Fibroblast of lung (primary cell): ENCODE results near the gene TOLLIP.

ENCODE experiments used
- EZH2 ChIP-seq: IDR thresholded peaks from 2 replicates; pipeline ENCODE4 v1.5.1; 2012; ENCODE audit warnings: low read length, control low read depth, mild to moderate bottlenecking; ENCODE audit errors: missing control alignments
- TF ChIP-seq, protein P1 (sequence below), 2 donors: IDR thresholded peaks in 1 of 2; conservative IDR thresholded peaks in 1 of 2; 1 replicate in 1 of 2; 2 replicates in 1 of 2; pipeline ENCODE4 v1.5.1; 2011 to 2012; ENCODE audit warnings: low read length in 2 of 2, control low read depth in 1 of 2, inconsistent platforms in 1 of 2, low read depth in 1 of 2, mild to moderate bottlenecking in 1 of 2

DNA sequence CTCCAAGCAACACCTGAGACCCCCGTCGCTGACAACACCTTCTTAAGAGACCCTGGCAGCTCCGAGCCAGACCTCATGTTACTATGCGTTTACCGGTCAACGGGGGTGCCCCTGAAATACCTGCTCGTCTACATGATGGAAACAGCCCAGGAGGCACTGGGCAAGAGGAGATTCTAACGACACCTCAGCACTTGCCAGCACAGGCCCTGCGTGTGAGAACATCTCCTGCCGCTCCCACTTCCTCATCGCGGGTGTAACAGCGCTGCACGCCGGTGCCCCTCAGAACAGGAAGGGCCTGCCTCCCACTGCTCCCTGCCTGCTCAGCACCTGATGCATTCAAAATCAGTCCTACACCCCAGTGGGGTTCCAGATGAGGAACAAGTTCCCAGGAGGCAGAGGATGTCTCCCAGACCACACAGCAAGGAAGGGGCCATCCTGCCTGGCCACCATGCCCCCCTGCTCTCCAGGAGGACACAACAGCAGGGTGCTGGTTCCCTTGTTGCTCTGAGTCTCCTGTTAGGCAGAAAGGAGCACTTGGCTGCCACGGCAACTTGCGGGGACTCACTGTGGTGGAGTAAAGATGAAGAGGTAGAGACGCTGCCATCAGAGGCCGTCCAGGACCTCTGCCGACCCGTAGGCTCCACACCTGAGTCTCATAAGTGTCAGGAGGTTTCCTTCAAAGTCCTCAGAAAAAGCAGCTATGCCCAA is 2.1 kb downstream of the TOLLIP start:
- TF ChIP-seq, protein P1, sequence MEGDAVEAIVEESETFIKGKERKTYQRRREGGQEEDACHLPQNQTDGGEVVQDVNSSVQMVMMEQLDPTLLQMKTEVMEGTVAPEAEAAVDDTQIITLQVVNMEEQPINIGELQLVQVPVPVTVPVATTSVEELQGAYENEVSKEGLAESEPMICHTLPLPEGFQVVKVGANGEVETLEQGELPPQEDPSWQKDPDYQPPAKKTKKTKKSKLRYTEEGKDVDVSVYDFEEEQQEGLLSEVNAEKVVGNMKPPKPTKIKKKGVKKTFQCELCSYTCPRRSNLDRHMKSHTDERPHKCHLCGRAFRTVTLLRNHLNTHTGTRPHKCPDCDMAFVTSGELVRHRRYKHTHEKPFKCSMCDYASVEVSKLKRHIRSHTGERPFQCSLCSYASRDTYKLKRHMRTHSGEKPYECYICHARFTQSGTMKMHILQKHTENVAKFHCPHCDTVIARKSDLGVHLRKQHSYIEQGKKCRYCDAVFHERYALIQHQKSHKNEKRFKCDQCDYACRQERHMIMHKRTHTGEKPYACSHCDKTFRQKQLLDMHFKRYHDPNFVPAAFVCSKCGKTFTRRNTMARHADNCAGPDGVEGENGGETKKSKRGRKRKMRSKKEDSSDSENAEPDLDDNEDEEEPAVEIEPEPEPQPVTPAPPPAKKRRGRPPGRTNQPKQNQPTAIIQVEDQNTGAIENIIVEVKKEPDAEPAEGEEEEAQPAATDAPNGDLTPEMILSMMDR (conservative IDR thresholded peaks at IDR 0.05 in 1 of 2, IDR thresholded peaks at IDR 0.05 in 1 of 2; ENCODE audit: low read depth in 1 of 2, low read length in 2 of 2) = no peak
- TF ChIP-seq EZH2 = no peak
